K562 (cell line): ENCODE results near the gene ANKDD1A. TPM values are rescaled to one million over a fixed set of nuclear protein-coding genes. Genes with fewer than 3 reads are reported as not detected.

Source experiments
- ATAC-seq: fragments of 200-7000 bp; cut with Tn5 transposase; 3 replicates; pipeline ENCODE4 v1.9.1; 2020; ENCODE audit warnings: moderate library complexity
- BruUV-seq: library from RNA; stranded (reverse); fragments of 400-500 nt; replicated peaks from 2 replicates; lab custom pipeline; 2021; lab: Mats Ljungman, UMichigan
- CTCF ChIA-PET: fragments of 300-600 bp; formaldehyde crosslinking; extraction: SDS; loops from one replicate; lab custom pipeline; 2021; ENCODE audit warnings: low intra/inter-chr PET ratio; lab: Yijun Ruan, JAX
- POLR2A ChIA-PET: fragments of 300-600, 350-650 bp; sonication (Branson Sonifier 250); formaldehyde crosslinking; extraction: SDS; loops from one replicate; lab custom pipeline; 2021; ENCODE audit warnings: antibody characterized with exemption, inconsistent platforms; lab: Yijun Ruan, JAX
- DNase-seq, 4 experiments: peaks; one replicate each; pipeline versions ENCODE4 v3.0.0 to v3.0.0-alpha.2; 2011 to 2018; ENCODE audit warnings: low spot score in 3 of 4, mixed read lengths in 3 of 4; ENCODE audit errors: extremely low read depth in 1 of 4
- FAIRE-seq: peaks from 2 replicates; lab custom pipeline; 2011; peaks lifted over from hg19 to GRCh38; lab: Jason Lieb, UNC
- H2AFZ ChIP-seq: 2 replicates; pipeline ENCODE4 v1.6.0; 2011; ENCODE audit warnings: low read depth, low read length, control low read depth, inconsistent platforms
- H3K27ac ChIP-seq: fragments of 200-600 bp; 3 replicates; pipeline ENCODE4 v1.8.0; 2011; ENCODE audit warnings: low read depth, mild to moderate bottlenecking, control low read depth, inconsistent platforms, low read length, moderate library complexity, mixed read lengths; ENCODE audit errors: extremely low read depth
- H3K27me3 ChIP-seq, 2 experiments: fragments of 300-600 bp in 1 of 2; 2 replicates in 1 of 2; 3 replicates in 1 of 2; pipeline versions ENCODE4 v1.6.0 to v1.8.0; 2011; ENCODE audit warnings: inconsistent platforms in 2 of 2, low read length in 2 of 2, mild to moderate bottlenecking in 1 of 2, mixed read lengths in 1 of 2, moderate library complexity in 1 of 2; ENCODE audit not compliant: control insufficient read depth in 2 of 2, insufficient read depth in 2 of 2
- H3K36me3 ChIP-seq: fragments of 300-600 bp; 3 replicates; pipeline ENCODE4 v1.8.0; 2011; ENCODE audit warnings: mild to moderate bottlenecking, low read length, inconsistent platforms; ENCODE audit not compliant: control insufficient read depth, insufficient read depth
- H3K4me1 ChIP-seq, 2 experiments: fragments of 200-600 bp in 1 of 2; replicated peaks in 1 of 2; 2 replicates in 1 of 2; 3 replicates in 1 of 2; pipeline versions ENCODE4 v1.5.1 to v1.8.0; 2011; ENCODE audit warnings: inconsistent platforms in 2 of 2, low read length in 2 of 2, mild to moderate bottlenecking in 1 of 2, mixed read lengths in 1 of 2, moderate library complexity in 1 of 2; ENCODE audit not compliant: control insufficient read depth in 2 of 2, insufficient read depth in 2 of 2
- H3K4me2 ChIP-seq: 2 replicates; pipeline ENCODE4 v1.6.1; 2011; ENCODE audit warnings: low read length, control low read depth, inconsistent platforms, mixed read lengths; ENCODE audit not compliant: insufficient read depth
- H3K4me3 ChIP-seq: fragments of 200-600 bp; sonication (generic), shearing (Covaris generic); 2 replicates; pipeline ENCODE4 v1.5.1; 2016; ENCODE audit warnings: control low read depth, inconsistent platforms
- H3K79me2 ChIP-seq: fragments of 200-600 bp; 3 replicates; pipeline ENCODE4 v1.8.0; 2011; ENCODE audit warnings: low read length, inconsistent platforms; ENCODE audit not compliant: control insufficient read depth, insufficient read depth
- H3K9ac ChIP-seq, 2 experiments: 2 replicates each; pipeline versions ENCODE4 v1.6.0 to v1.6.1; 2011; ENCODE audit warnings: low read depth in 2 of 2, low read length in 2 of 2, control low read depth in 1 of 2, inconsistent platforms in 1 of 2, mild to moderate bottlenecking in 1 of 2, mixed read lengths in 1 of 2; ENCODE audit not compliant: insufficient read depth in 1 of 2
- H3K9me1 ChIP-seq: one replicate; pipeline ENCODE4 v1.6.0; 2011; ENCODE audit warnings: inconsistent platforms, mild to moderate bottlenecking, low read length, moderate library complexity; ENCODE audit not compliant: control insufficient read depth, insufficient read depth
- H3K9me3 ChIP-seq: replicated peaks from 2 replicates; pipeline ENCODE4 v1.5.1; 2011; ENCODE audit warnings: low read depth, low read length, inconsistent platforms; ENCODE audit not compliant: control insufficient read depth, insufficient read depth
- H4K20me1 ChIP-seq: replicated peaks from 2 replicates; pipeline ENCODE4 v1.6.1; 2011; ENCODE audit warnings: low read length, inconsistent platforms, mixed read lengths; ENCODE audit not compliant: control insufficient read depth, insufficient read depth
- BCOR ChIP-seq: fragments of 450-650 bp; IDR thresholded peaks from 2 replicates; pipeline ENCODE4 v1.6.1; 2016
- RAD21 ChIP-seq, 2 experiments: fragments of 250-450 bp in 1 of 2; fragments of 450-650 bp in 1 of 2; sonication (Bioruptor Pico) in 1 of 2; formaldehyde crosslinking in 1 of 2; IDR thresholded peaks in 1 of 2; conservative IDR thresholded peaks in 1 of 2; 2 replicates each; pipeline versions ENCODE4 v1.4.0 to v1.8.0; 2020 to 2022; ENCODE audit warnings: mild to moderate bottlenecking in 2 of 2, moderate library complexity in 1 of 2
- WGBS: fragments of 100-300 bp; shearing (Covaris generic); methylation state at CpG from one replicate; pipeline ENCODE4 v1.1.6; 2016; ENCODE audit warnings: low coverage, mixed read lengths; ENCODE audit not compliant: insufficient coverage; ENCODE audit errors: missing lambda C conversion rate; 5-methylcytosine and 5-hydroxymethylcytosine counted together
- in situ Hi-C: fragments of 300-500 bp; cut with MboI; formaldehyde crosslinking; loops from 4 replicates; pipeline ENCODE4 v1.15.0; 2018; ENCODE audit warnings: inconsistent platforms, mixed read lengths
- intact Hi-C: fragments of 100-400 bp; cut with micrococcal nuclease; formaldehyde crosslinking; loops from 2 replicates; pipeline ENCODE4 v1.14.2; 2022
- polyA plus RNA-seq, 8 experiments: library from polyadenylated mRNA; depleted of rRNA in 4 of 8; stranded (reverse) in 5 of 8; unstranded in 3 of 8; fragments of >200 nt; fragmentation: Nextera tagmentation in 2 of 8; fragmentation: Illumina TruSeq in 1 of 8; extraction: Ambion mirVana in 2 of 8; extraction: Trizol in 1 of 8; gene quantifications; 2 replicates each; pipeline versions ENCODE4 v1.2.1 to v1.2.3, GENCODE V29; 2011 to 2014; ENCODE audit warnings: inconsistent platforms in 1 of 8, missing spikeins in 1 of 8
- total RNA-seq, 7 experiments: library from RNA; depleted of rRNA in 6 of 7; stranded (reverse); fragments of >200 nt in 6 of 7; fragmentation: Illumina TruSeq in 2 of 7; extraction: Trizol in 2 of 7; gene quantifications; 2 replicates each; pipeline versions ENCODE4 v1.2.1 to v1.2.3, GENCODE V29; 2011 to 2021; ENCODE audit warnings: low replicate concordance in 1 of 7
- TF ChIP-seq, protein P1 (sequence below), 3 experiments: IDR thresholded peaks in 2 of 3; conservative IDR thresholded peaks in 1 of 3; 2 replicates each; pipeline ENCODE4 v1.5.1; 2011 to 2012; ENCODE audit warnings: low read length in 3 of 3, mild to moderate bottlenecking in 3 of 3, control low read depth in 2 of 3, improper control_type of control experiment in 1 of 3, inconsistent platforms in 1 of 3, low read depth in 1 of 3, mixed read lengths in 1 of 3, moderate library complexity in 1 of 3; ENCODE audit not compliant: insufficient read depth in 2 of 3
- TF ChIP-seq, protein P2 (sequence below): sonication (generic); formaldehyde crosslinking; IDR thresholded peaks from 2 replicates; pipeline ENCODE4 v1.9.0; 2022; ENCODE audit warnings: mild to moderate bottlenecking, missing genetic modification reagents

ANKDD1A gene
- total and polyA plus RNA-seq, 9 of the 15 experiments (the other 6 are each of a cell fraction or from before 2014, with no cell fraction given), result 0.08 to 0.80 (median 0.43) TPM

GRCh38 chr15:64895285-64896065, 16.2 kb upstream of the ANKDD1A start:
- H3K9ac ChIP-seq, result no peak overlapping the region
- peak; percentile 19 for ATAC-seq
- no peaks in the 10 kb centered on the region for H3K9me3 ChIP-seq
- H3K27ac ChIP-seq, result no peak overlapping the region
- BruUV-seq, result no TSS peak
- TF ChIP-seq BCOR, result peak; percentile 4; the same call in 1 of the 2 replicates
- TF ChIP-seq, protein P1, sequence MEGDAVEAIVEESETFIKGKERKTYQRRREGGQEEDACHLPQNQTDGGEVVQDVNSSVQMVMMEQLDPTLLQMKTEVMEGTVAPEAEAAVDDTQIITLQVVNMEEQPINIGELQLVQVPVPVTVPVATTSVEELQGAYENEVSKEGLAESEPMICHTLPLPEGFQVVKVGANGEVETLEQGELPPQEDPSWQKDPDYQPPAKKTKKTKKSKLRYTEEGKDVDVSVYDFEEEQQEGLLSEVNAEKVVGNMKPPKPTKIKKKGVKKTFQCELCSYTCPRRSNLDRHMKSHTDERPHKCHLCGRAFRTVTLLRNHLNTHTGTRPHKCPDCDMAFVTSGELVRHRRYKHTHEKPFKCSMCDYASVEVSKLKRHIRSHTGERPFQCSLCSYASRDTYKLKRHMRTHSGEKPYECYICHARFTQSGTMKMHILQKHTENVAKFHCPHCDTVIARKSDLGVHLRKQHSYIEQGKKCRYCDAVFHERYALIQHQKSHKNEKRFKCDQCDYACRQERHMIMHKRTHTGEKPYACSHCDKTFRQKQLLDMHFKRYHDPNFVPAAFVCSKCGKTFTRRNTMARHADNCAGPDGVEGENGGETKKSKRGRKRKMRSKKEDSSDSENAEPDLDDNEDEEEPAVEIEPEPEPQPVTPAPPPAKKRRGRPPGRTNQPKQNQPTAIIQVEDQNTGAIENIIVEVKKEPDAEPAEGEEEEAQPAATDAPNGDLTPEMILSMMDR (IDR thresholded peaks at IDR 0.05 in 2 of 3, conservative IDR thresholded peaks at IDR 0.05 in 1 of 3; ENCODE audit: insufficient read depth in 2 of 3, low read depth in 1 of 3, low read length in 3 of 3), result peak in 1 of 3 experiments; percentile 47; a peak in 2 of 6 replicates
- TF ChIP-seq, protein P2, sequence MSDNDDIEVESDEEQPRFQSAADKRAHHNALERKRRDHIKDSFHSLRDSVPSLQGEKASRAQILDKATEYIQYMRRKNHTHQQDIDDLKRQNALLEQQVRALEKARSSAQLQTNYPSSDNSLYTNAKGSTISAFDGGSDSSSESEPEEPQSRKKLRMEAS (CRISPR knock-in tag), result no peak
- TF ChIP-seq RAD21 (CRISPR knock-in tag; conservative IDR thresholded peaks at IDR 0.05 in 1 of 2, IDR thresholded peaks at IDR 0.05 in 1 of 2), result peak; percentile 20 to 33; a peak in 3 of 4 replicates
- H3K4me3 ChIP-seq, result no peak overlapping the region
- H3K4me1 ChIP-seq, result peaks cover 26 to 29% of the 10 kb centered on the region in 2 experiments
- no peaks in the 10 kb centered on the region for H3K79me2 ChIP-seq
- DNase-seq, result peak in 1 of 4 experiments; percentile 28
- FAIRE-seq, result peak; percentile 60
- no peaks in the 10 kb centered on the region for H3K36me3 ChIP-seq
- no peaks in the 10 kb centered on the region for H3K9me1 ChIP-seq
- in situ Hi-C loops (no loop called here), intact Hi-C loops (no loop called here)
- 0 out of 5 replicates have a peak, but pooled peaks cover 0 to 5% of the 10 kb centered on the region in 2 experiments for H3K27me3 ChIP-seq
- H2AFZ ChIP-seq, result peak overlapping the region; percentile 70
- CTCF ChIA-PET, result interaction anchor here (1.2 kb wide), 1 partner anchor 10 kb away, joined by 5 read pairs; no protein-coding TSS in a partner anchor
- WGBS, result 21% methylated on average over 6 of the region's 6 CpGs
- peak overlapping the region; percentile 46 for H3K4me2 ChIP-seq
- no peaks in the 10 kb centered on the region for H4K20me1 ChIP-seq
- POLR2A ChIA-PET, result interaction anchor here (0.8 kb wide), 1 partner anchor 80 kb away, joined by 3 read pairs; no protein-coding TSS in a partner anchor
